HepG2 (cell line): ENCODE measurements around the gene TSPYL6. TPM values are rescaled to one million over a fixed set of nuclear protein-coding genes. Genes with fewer than 3 reads are reported as not detected.

Experiments used
- AHR ChIP-seq: IDR thresholded peaks from 2 replicates; pipeline ENCODE4 v1.6.1; 2018; ENCODE audit warnings: missing genetic modification reagents, missing compliant biosample characterization
- CHD2 ChIP-seq: IDR thresholded peaks from 2 replicates; pipeline ENCODE4 v1.6.1; 2011; ENCODE audit warnings: low read depth, low read length, improper control_type of control experiment
- EED ChIP-seq: sonication (generic); formaldehyde crosslinking; IDR thresholded peaks from 2 replicates; pipeline ENCODE4 v1.5.0; 2020; ENCODE audit warnings: mild to moderate bottlenecking, missing genetic modification reagents
- FOXA1 ChIP-seq, 2 experiments: fragments of 450-650 bp in 1 of 2; sonication (generic) in 1 of 2; formaldehyde crosslinking in 1 of 2; IDR thresholded peaks; 2 replicates each; pipeline versions ENCODE4 v1.4.0 to v1.6.1; 2016 to 2020; ENCODE audit warnings: missing genetic modification reagents in 1 of 2
- HMG20A ChIP-seq: IDR thresholded peaks from 2 replicates; pipeline ENCODE4 v1.6.1; 2016; ENCODE audit warnings: borderline replicate concordance
- HOXA3 ChIP-seq: sonication (generic); formaldehyde crosslinking; IDR thresholded peaks from 2 replicates; pipeline ENCODE4 v1.5.0; 2020; ENCODE audit warnings: missing genetic modification reagents
- NKX3-1 ChIP-seq: sonication (generic); formaldehyde crosslinking; IDR thresholded peaks from 2 replicates; pipeline ENCODE4 v1.5.0; 2020; ENCODE audit warnings: missing genetic modification reagents
- NR2F6 ChIP-seq, 2 experiments: IDR thresholded peaks; 2 replicates each; pipeline ENCODE4 v1.6.1; 2016; ENCODE audit warnings: antibody characterized with exemption in 1 of 2, mild to moderate bottlenecking in 1 of 2
- PHF8 ChIP-seq: sonication (generic); formaldehyde crosslinking; IDR thresholded peaks from 2 replicates; pipeline ENCODE4 v1.5.0; 2020; ENCODE audit warnings: missing genetic modification reagents
- SATB2 ChIP-seq: sonication (generic); formaldehyde crosslinking; IDR thresholded peaks from 2 replicates; pipeline ENCODE4 v1.5.0; 2020; ENCODE audit warnings: missing genetic modification reagents
- TBX2 ChIP-seq: sonication (generic); formaldehyde crosslinking; IDR thresholded peaks from 2 replicates; pipeline ENCODE4 v1.5.0; 2020; ENCODE audit warnings: missing genetic modification reagents, mild to moderate bottlenecking, borderline replicate concordance
- TRIM24 ChIP-seq: sonication (generic); formaldehyde crosslinking; IDR thresholded peaks from 2 replicates; pipeline ENCODE4 v1.8.0; 2022; ENCODE audit warnings: mild to moderate bottlenecking, missing genetic modification reagents
- U2AF2 ChIP-seq: fragments of 200-400 bp; formaldehyde crosslinking; IDR thresholded peaks from 2 replicates; pipeline ENCODE4 v1.6.1; 2017; ENCODE audit warnings: low read depth, mild to moderate bottlenecking, low read length
- YEATS4 ChIP-seq: sonication (generic); formaldehyde crosslinking; IDR thresholded peaks from 2 replicates; pipeline ENCODE4 v1.4.0; 2020; ENCODE audit warnings: missing genetic modification reagents, borderline replicate concordance
- ZNF383 ChIP-seq: sonication (generic); formaldehyde crosslinking; IDR thresholded peaks from 2 replicates; pipeline ENCODE4 v1.4.0; 2020; ENCODE audit warnings: missing genetic modification reagents, mild to moderate bottlenecking, borderline replicate concordance
- ZNF543 ChIP-seq: sonication (generic); formaldehyde crosslinking; IDR thresholded peaks from 2 replicates; pipeline ENCODE4 v1.4.0; 2020; ENCODE audit warnings: mild to moderate bottlenecking, missing genetic modification reagents
- ZNF670 ChIP-seq: sonication (generic); formaldehyde crosslinking; IDR thresholded peaks from 2 replicates; pipeline ENCODE4 v1.8.0; 2022; ENCODE audit warnings: mild to moderate bottlenecking, missing genetic modification reagents, borderline replicate concordance
- ZSCAN22 ChIP-seq: sonication (generic); formaldehyde crosslinking; IDR thresholded peaks from 2 replicates; pipeline ENCODE4 v1.4.0; 2020; ENCODE audit warnings: mild to moderate bottlenecking, missing genetic modification reagents
- polyA plus RNA-seq, 8 experiments: library from polyadenylated mRNA; depleted of rRNA in 3 of 8; stranded (reverse) in 7 of 8; unstranded in 1 of 8; fragments of >200 nt; fragmentation: Illumina TruSeq in 4 of 8; extraction: Trizol in 4 of 8; gene quantifications; 2 replicates each; pipeline versions ENCODE4 v1.2.1 to v1.2.3, GENCODE V29; 2011 to 2016; ENCODE audit warnings: low read depth in 4 of 8, missing spikeins in 1 of 8, mixed read lengths in 1 of 8; ENCODE audit not compliant: insufficient read depth in 1 of 8
- total RNA-seq, 5 experiments: library from RNA; depleted of rRNA; stranded (reverse); fragments of >200 nt; fragmentation: Illumina TruSeq; extraction: Trizol; gene quantifications; 2 replicates each; pipeline ENCODE4 v1.2.3, GENCODE V29; 2016; ENCODE audit warnings: low read depth in 1 of 5
- TF ChIP-seq, protein P1 (sequence below): sonication (generic); formaldehyde crosslinking; conservative IDR thresholded peaks from 2 replicates; pipeline ENCODE4 v1.8.0; 2022; ENCODE audit warnings: low read depth, missing genetic modification reagents
- TF ChIP-seq, protein P2 (sequence below): sonication (generic); formaldehyde crosslinking; IDR thresholded peaks from 2 replicates; pipeline ENCODE4 v1.8.1; 2023; ENCODE audit warnings: mild to moderate bottlenecking, inconsistent platforms, moderate library complexity, missing genetic modification reagents, borderline replicate concordance
- TF ChIP-seq, protein P3 (sequence below): sonication (generic); formaldehyde crosslinking; IDR thresholded peaks from 2 replicates; pipeline ENCODE4 v1.5.0; 2020; ENCODE audit warnings: missing genetic modification reagents, mild to moderate bottlenecking, borderline replicate concordance
- TF ChIP-seq, protein P4 (sequence below): sonication (generic); formaldehyde crosslinking; IDR thresholded peaks from 2 replicates; pipeline ENCODE4 v1.5.1; 2020; ENCODE audit warnings: missing genetic modification reagents, mild to moderate bottlenecking, borderline replicate concordance
- TF ChIP-seq, protein P5 (sequence below): IDR thresholded peaks from 2 replicates; pipeline ENCODE4 v1.6.1; 2016; ENCODE audit warnings: low read depth, control low read depth

The TSPYL6 gene
- total and polyA plus RNA-seq, 2 of the 13 experiments (the other 11 are each of a cell fraction or from before 2014, with no cell fraction given): 0.03 TPM; not detected in 1

DNA sequence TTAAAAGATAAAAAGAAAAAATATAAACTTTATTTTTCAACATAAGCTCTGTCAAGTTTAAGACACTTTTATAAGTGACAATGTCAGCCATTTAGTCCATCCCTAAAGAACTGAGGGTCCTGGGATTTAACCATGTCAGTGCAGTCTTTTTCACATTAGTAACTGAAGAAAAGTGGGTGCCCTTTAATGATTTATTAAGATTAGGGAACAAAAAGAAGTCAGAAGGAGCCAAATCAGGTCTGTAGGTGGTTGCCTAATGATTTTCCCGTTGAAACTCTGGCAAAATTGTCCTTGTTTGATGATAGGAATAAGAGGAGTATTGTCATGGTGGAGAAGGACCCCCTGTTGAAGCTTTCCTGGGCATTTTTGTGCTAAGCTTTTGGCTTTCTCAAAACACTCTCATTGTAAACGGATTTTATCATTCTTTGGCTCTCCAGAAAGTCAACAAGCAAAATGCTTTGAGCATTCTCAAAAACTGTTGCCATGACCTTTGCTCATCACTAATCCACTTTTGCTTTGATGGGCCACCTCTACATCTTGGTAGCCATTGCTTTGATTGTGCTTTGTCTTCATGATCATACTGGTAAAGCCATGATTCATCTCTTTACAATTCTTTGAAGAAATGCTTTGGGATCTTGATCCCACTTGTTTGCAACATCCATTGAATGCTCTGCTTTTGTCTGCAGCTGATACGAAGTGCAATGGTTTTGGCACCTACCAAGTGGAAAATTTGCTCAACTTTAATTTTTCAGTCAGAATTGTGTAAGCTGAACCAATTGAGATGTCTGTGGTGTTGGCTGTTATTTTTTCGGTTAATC is 22.0 kb downstream of the TSPYL6 start (continued):
- TF ChIP-seq PHF8 (CRISPR knock-in tag) (no peak), SATB2 (CRISPR knock-in tag) (0 out of 2 replicates have a peak, but pooled peaks have one; percentile 19), NR2F6 (IDR thresholded peaks at IDR 0.05) (peak; percentile 98), NR2F6 (CRISPR knock-in tag; IDR thresholded peaks at IDR 0.05) (peak; percentile 97), FOXA1 (IDR thresholded peaks at IDR 0.05) (peak; percentile 84), FOXA1 (CRISPR knock-in tag; IDR thresholded peaks at IDR 0.05) (peak; percentile 99), ZNF670 (no peak), CHD2 (no peak), TRIM24 (CRISPR knock-in tag) (peak; percentile 50; the same call in 1 of the 2 replicates), EED (no peak), TBX2 (CRISPR knock-in tag) (peak; percentile 99), ZNF543 (CRISPR knock-in tag) (no peak), ZSCAN22 (CRISPR knock-in tag) (0 out of 2 replicates have a peak, but pooled peaks have one; percentile 29), HMG20A (CRISPR knock-in tag) (peak; percentile 99), AHR (CRISPR knock-in tag) (no peak), NKX3-1 (CRISPR knock-in tag) (peak; percentile 69; the same call in 1 of the 2 replicates), ZNF383 (CRISPR knock-in tag) (no peak), YEATS4 (CRISPR knock-in tag) (peak; percentile 35; the same call in 1 of the 2 replicates), HOXA3 (peak; percentile 72; the same call in 1 of the 2 replicates), U2AF2 (no peak)
- TF ChIP-seq, protein P1, sequence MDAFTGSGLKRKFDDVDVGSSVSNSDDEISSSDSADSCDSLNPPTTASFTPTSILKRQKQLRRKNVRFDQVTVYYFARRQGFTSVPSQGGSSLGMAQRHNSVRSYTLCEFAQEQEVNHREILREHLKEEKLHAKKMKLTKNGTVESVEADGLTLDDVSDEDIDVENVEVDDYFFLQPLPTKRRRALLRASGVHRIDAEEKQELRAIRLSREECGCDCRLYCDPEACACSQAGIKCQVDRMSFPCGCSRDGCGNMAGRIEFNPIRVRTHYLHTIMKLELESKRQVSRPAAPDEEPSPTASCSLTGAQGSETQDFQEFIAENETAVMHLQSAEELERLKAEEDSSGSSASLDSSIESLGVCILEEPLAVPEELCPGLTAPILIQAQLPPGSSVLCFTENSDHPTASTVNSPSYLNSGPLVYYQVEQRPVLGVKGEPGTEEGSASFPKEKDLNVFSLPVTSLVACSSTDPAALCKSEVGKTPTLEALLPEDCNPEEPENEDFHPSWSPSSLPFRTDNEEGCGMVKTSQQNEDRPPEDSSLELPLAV (CRISPR knock-in tag): no peak
- TF ChIP-seq, protein P2, sequence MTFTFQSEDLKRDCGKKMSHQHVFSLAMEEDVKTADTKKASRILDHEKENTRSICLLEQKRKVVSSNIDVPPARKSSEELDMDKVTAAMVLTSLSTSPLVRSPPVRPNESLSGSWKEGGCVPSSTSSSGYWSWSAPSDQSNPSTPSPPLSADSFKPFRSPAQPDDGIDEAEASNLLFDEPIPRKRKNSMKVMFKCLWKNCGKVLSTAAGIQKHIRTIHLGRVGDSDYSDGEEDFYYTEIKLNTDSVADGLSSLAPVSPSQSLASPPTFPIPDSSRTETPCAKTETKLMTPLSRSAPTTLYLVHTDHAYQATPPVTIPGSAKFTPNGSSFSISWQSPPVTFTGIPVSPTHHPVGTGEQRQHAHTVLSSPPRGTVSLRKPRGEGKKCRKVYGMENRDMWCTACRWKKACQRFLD (CRISPR knock-in tag): no peak; the same call in 1 of the 2 replicates
- TF ChIP-seq, protein P3, sequence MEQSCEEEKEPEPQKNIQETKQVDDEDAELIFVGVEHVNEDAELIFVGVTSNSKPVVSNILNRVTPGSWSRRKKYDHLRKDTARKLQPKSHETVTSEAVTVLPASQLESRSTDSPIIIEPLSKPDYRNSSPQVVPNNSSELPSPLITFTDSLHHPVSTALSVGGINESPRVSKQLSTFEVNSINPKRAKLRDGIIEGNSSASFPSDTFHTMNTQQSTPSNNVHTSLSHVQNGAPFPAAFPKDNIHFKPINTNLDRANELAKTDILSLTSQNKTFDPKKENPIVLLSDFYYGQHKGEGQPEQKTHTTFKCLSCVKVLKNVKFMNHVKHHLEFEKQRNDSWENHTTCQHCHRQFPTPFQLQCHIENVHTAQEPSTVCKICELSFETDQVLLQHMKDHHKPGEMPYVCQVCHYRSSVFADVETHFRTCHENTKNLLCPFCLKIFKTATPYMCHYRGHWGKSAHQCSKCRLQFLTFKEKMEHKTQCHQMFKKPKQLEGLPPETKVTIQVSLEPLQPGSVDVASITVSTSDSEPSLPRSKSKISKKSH (CRISPR knock-in tag): no peak
- TF ChIP-seq, protein P4, sequence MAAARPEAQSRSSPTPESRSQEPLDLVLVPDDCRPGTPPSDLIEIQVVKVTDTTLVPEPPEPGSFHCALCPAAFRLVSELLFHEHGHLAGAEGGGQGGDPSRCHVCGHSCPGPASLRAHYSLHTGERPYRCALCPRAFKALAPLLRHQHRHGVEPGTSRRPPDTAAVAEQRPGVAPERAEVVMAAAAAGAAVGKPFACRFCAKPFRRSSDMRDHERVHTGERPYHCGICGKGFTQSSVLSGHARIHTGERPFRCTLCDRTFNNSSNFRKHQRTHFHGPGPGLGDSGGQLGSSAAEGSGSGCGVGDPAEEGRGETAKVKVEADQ (CRISPR knock-in tag): no peak
- TF ChIP-seq, protein P5, sequence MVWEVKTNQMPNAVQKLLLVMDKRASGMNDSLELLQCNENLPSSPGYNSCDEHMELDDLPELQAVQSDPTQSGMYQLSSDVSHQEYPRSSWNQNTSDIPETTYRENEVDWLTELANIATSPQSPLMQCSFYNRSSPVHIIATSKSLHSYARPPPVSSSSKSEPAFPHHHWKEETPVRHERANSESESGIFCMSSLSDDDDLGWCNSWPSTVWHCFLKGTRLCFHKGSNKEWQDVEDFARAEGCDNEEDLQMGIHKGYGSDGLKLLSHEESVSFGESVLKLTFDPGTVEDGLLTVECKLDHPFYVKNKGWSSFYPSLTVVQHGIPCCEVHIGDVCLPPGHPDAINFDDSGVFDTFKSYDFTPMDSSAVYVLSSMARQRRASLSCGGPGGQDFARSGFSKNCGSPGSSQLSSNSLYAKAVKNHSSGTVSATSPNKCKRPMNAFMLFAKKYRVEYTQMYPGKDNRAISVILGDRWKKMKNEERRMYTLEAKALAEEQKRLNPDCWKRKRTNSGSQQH (CRISPR knock-in tag): 0 out of 2 replicates have a peak, but pooled peaks have one; percentile 31
